GM23338 (cell line): ENCODE data around the gene MRPS11. TPM values are rescaled to one million over a fixed set of nuclear protein-coding genes. Genes with fewer than 3 reads are reported as not detected.

Source experiments
- ATAC-seq: fragments of 200-7000 bp; cut with Tn5 transposase; 3 replicates; pipeline ENCODE4 v1.9.1; 2020
- DNase-seq: peaks from one replicate; pipeline ENCODE4 v3.0.0-alpha.2; 2015; ENCODE audit warnings: low spot score
- H2AFZ ChIP-seq: fragments of 200-600 bp; sonication (generic); 2 replicates; pipeline ENCODE4 v1.8.0; 2016; ENCODE audit warnings: antibody characterized with exemption, mild to moderate bottlenecking, moderate library complexity
- H3F3A ChIP-seq: fragments of 200-600 bp; sonication (generic); replicated peaks from 2 replicates; pipeline ENCODE4 v1.8.0; 2017; ENCODE audit warnings: antibody characterized with exemption, mixed run types, low read depth
- H3K27ac ChIP-seq: fragments of 200-600 bp; sonication (generic); 2 replicates; pipeline ENCODE4 v1.6.1; 2016; ENCODE audit warnings: low read depth
- H3K27me3 ChIP-seq: fragments of 200-600 bp; sonication (generic); 2 replicates; pipeline ENCODE4 v1.8.0; 2016; ENCODE audit warnings: mild to moderate bottlenecking, mixed run types, moderate library complexity; ENCODE audit not compliant: insufficient read depth
- H3K36me3 ChIP-seq: fragments of 200-600 bp; sonication (generic); 2 replicates; pipeline ENCODE4 v1.8.0; 2016; ENCODE audit warnings: mild to moderate bottlenecking; ENCODE audit not compliant: insufficient read depth
- H3K4me1 ChIP-seq: fragments of 200-600 bp; sonication (generic); 2 replicates; pipeline ENCODE4 v1.8.0; 2016; ENCODE audit warnings: mild to moderate bottlenecking, moderate library complexity; ENCODE audit not compliant: insufficient read depth
- H3K4me2 ChIP-seq: fragments of 200-600 bp; sonication (generic); 2 replicates; pipeline ENCODE4 v1.7.1; 2017; ENCODE audit warnings: mixed run types
- H3K4me3 ChIP-seq: fragments of 200-600 bp; sonication (generic); 2 replicates; pipeline ENCODE4 v1.6.1; 2016; ENCODE audit warnings: mixed run types
- H3K79me2 ChIP-seq: fragments of 200-600 bp; sonication (generic); replicated peaks from 2 replicates; pipeline ENCODE4 v1.8.0; 2017; ENCODE audit warnings: mild to moderate bottlenecking; ENCODE audit not compliant: insufficient read depth
- H3K9me2 ChIP-seq: fragments of 200-600 bp; sonication (generic); 2 replicates; pipeline ENCODE4 v1.8.0; 2017; ENCODE audit not compliant: insufficient read depth
- H4K20me1 ChIP-seq: fragments of 200-600 bp; sonication (generic); replicated peaks from 2 replicates; pipeline ENCODE4 v1.8.0; 2017; ENCODE audit warnings: mild to moderate bottlenecking; ENCODE audit not compliant: insufficient read depth
- H3K27ac Mint-ChIP-seq: 2 replicates; pipeline ENCODE4 v1.8.0; 2020; ENCODE audit warnings: inconsistent platforms, mild to moderate bottlenecking, moderate library complexity, mixed read lengths
- H3K27me3 Mint-ChIP-seq: 3 replicates; pipeline ENCODE4 v1.8.0; 2022; ENCODE audit warnings: low read depth, mild to moderate bottlenecking, moderate library complexity, mixed read lengths, inconsistent platforms; ENCODE audit not compliant: insufficient read depth, poor library complexity
- H3K36me3 Mint-ChIP-seq: 3 replicates; pipeline ENCODE4 v1.8.0; 2021; ENCODE audit warnings: low read depth, mild to moderate bottlenecking, inconsistent platforms, moderate library complexity, mixed read lengths
- H3K4me1 Mint-ChIP-seq: 3 replicates; pipeline ENCODE4 v1.8.0; 2020; ENCODE audit warnings: mild to moderate bottlenecking, inconsistent platforms, mixed read lengths
- H3K4me3 Mint-ChIP-seq: 3 replicates; pipeline ENCODE4 v1.8.0; 2021; ENCODE audit warnings: moderate library complexity, mild to moderate bottlenecking, inconsistent platforms, mixed read lengths
- H3K9me3 Mint-ChIP-seq: 3 replicates; pipeline ENCODE4 v1.8.0; 2020; ENCODE audit warnings: moderate library complexity, mild to moderate bottlenecking, inconsistent platforms, mixed read lengths
- CREB1 ChIP-seq: fragments of 250-450 bp; sonication (Bioruptor Pico); IDR thresholded peaks from 2 replicates; pipeline ENCODE4 v1.5.0; 2020; ENCODE audit warnings: low read depth, mild to moderate bottlenecking, moderate library complexity
- CTCF ChIP-seq, 2 experiments: fragments of 200-600 bp in 1 of 2; sonication (generic) in 1 of 2; conservative IDR thresholded peaks; 2 replicates each; pipeline versions ENCODE4 v1.5.1 to v1.6.1; 2016 to 2017; ENCODE audit warnings: antibody characterized with exemption in 2 of 2, low read depth in 2 of 2, mild to moderate bottlenecking in 2 of 2, moderate library complexity in 1 of 2
- ETS1 ChIP-seq: IDR thresholded peaks from 2 replicates; pipeline ENCODE4 v1.6.1; 2016; ENCODE audit warnings: antibody characterized with exemption
- EZH2 ChIP-seq: fragments of 200-600 bp; sonication (generic); IDR thresholded peaks from one replicate; pipeline ENCODE4 v1.8.0; 2017; ENCODE audit warnings: antibody characterized with exemption, mild to moderate bottlenecking, low read depth; ENCODE audit not compliant: unreplicated experiment
- EZH2phosphoT487 ChIP-seq: fragments of 200-600 bp; sonication (generic); IDR thresholded peaks from one replicate; pipeline ENCODE4 v1.8.1; 2018; ENCODE audit warnings: antibody characterized with exemption; ENCODE audit not compliant: unreplicated experiment
- JUNB ChIP-seq: IDR thresholded peaks from one replicate; pipeline ENCODE4 v1.6.1; 2016; ENCODE audit warnings: antibody characterized with exemption; ENCODE audit not compliant: unreplicated experiment
- NANOG ChIP-seq: IDR thresholded peaks from 2 replicates; pipeline ENCODE4 v1.6.1; 2016; ENCODE audit warnings: antibody characterized with exemption, borderline replicate concordance
- POLR2AphosphoS5 ChIP-seq: IDR thresholded peaks from 2 replicates; pipeline ENCODE4 v1.6.1; 2016; ENCODE audit warnings: antibody characterized with exemption, low read depth
- STAT1 ChIP-seq: IDR thresholded peaks from one replicate; pipeline ENCODE4 v1.6.1; 2016; ENCODE audit warnings: antibody characterized with exemption; ENCODE audit not compliant: unreplicated experiment
- ZNF114 ChIP-seq: fragments of 250-450 bp; sonication (Bioruptor Pico); IDR thresholded peaks from 2 replicates; pipeline ENCODE4 v1.5.0; 2020; ENCODE audit warnings: mild to moderate bottlenecking, moderate library complexity
- ZNF331 ChIP-seq: fragments of 250-450 bp; sonication (Bioruptor Pico); IDR thresholded peaks from 2 replicates; pipeline ENCODE4 v1.5.0; 2020; ENCODE audit warnings: low read depth, mild to moderate bottlenecking, moderate library complexity
- polyA plus RNA-seq: library from polyadenylated mRNA; unstranded; fragments of >200 nt; fragmentation: Nextera tagmentation; extraction: Ambion mirVana; gene quantifications from 2 replicates; pipeline ENCODE4 v1.2.1, GENCODE V29; 2016
- total RNA-seq: library from RNA; depleted of rRNA; stranded (reverse); fragments of >200 nt; shearing (Covaris generic); gene quantifications from 2 replicates; pipeline ENCODE4 v1.2.3, GENCODE V29; 2014
- TF ChIP-seq, protein P1 (sequence below): fragments of 250-450 bp; sonication (Bioruptor Pico); IDR thresholded peaks from 2 replicates; pipeline ENCODE4 v1.5.0; 2020; ENCODE audit warnings: mild to moderate bottlenecking, moderate library complexity

Gene MRPS11
- total and polyA plus RNA-seq, 2 experiments from 2014 or later: 35.8 to 57.9 TPM

DNA sequence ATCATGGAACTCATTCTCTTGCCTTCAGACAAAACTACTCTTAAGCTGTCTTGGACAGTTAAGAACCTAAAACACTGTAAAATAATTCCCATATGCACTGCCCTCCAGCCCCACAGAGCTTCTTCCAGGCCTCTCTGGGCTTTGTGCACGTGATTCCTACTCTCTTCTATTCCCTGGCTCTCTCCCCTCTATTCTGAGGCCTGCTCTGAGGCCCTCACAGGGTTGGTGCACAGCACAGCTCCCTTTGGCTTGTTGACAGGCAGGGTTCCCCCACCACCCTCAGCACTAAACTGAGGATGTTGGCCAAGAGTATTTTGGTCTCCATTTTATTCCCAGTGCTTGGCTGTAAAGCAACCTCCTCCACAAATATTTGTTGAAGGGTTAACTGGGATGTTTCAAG lies 13.9 kb upstream of the MRPS11 start:
- ATAC-seq: no peak
- no peak overlapping the region for H3K27ac Mint-ChIP-seq
- peaks cover 7% of the 10 kb centered on the region; the same call in 1 of the 2 replicates for H3K4me1 ChIP-seq

DNA sequence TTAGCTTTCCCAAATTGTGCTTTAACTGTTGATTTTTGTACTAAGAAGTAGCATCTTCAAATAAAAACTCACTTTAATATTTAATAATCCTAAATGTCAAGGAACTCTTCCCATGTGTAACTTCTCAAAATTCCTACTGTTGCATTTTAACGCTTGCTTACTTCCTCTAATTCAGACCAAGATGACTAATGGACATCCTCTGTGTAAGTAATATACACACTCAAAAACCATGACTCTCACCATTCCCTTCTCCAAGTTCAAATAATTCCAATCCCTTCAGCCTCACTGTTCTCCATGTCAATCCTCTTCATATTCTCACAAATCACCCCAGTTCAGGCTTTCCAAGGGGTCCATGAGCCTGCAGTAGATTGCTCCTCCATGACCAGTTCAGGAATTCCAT lies 13.3 kb upstream of the MRPS11 start:
- H3K27me3 ChIP-seq: peaks cover 7% of the 10 kb centered on the region
- TF ChIP-seq EZH2 (no peak), NANOG (no peak), ZNF114 (CRISPR knock-in tag) (no peak), ETS1 (no peak), JUNB (no peak), CREB1 (CRISPR knock-in tag) (no peak), ZNF331 (CRISPR knock-in tag) (no peak), POLR2AphosphoS5 (no peak), STAT1 (no peak), EZH2phosphoT487 (no peak), CTCF (conservative IDR thresholded peaks at IDR 0.05; ENCODE audit: low read depth in 2 of 2) (no peak)
- TF ChIP-seq, protein P1, sequence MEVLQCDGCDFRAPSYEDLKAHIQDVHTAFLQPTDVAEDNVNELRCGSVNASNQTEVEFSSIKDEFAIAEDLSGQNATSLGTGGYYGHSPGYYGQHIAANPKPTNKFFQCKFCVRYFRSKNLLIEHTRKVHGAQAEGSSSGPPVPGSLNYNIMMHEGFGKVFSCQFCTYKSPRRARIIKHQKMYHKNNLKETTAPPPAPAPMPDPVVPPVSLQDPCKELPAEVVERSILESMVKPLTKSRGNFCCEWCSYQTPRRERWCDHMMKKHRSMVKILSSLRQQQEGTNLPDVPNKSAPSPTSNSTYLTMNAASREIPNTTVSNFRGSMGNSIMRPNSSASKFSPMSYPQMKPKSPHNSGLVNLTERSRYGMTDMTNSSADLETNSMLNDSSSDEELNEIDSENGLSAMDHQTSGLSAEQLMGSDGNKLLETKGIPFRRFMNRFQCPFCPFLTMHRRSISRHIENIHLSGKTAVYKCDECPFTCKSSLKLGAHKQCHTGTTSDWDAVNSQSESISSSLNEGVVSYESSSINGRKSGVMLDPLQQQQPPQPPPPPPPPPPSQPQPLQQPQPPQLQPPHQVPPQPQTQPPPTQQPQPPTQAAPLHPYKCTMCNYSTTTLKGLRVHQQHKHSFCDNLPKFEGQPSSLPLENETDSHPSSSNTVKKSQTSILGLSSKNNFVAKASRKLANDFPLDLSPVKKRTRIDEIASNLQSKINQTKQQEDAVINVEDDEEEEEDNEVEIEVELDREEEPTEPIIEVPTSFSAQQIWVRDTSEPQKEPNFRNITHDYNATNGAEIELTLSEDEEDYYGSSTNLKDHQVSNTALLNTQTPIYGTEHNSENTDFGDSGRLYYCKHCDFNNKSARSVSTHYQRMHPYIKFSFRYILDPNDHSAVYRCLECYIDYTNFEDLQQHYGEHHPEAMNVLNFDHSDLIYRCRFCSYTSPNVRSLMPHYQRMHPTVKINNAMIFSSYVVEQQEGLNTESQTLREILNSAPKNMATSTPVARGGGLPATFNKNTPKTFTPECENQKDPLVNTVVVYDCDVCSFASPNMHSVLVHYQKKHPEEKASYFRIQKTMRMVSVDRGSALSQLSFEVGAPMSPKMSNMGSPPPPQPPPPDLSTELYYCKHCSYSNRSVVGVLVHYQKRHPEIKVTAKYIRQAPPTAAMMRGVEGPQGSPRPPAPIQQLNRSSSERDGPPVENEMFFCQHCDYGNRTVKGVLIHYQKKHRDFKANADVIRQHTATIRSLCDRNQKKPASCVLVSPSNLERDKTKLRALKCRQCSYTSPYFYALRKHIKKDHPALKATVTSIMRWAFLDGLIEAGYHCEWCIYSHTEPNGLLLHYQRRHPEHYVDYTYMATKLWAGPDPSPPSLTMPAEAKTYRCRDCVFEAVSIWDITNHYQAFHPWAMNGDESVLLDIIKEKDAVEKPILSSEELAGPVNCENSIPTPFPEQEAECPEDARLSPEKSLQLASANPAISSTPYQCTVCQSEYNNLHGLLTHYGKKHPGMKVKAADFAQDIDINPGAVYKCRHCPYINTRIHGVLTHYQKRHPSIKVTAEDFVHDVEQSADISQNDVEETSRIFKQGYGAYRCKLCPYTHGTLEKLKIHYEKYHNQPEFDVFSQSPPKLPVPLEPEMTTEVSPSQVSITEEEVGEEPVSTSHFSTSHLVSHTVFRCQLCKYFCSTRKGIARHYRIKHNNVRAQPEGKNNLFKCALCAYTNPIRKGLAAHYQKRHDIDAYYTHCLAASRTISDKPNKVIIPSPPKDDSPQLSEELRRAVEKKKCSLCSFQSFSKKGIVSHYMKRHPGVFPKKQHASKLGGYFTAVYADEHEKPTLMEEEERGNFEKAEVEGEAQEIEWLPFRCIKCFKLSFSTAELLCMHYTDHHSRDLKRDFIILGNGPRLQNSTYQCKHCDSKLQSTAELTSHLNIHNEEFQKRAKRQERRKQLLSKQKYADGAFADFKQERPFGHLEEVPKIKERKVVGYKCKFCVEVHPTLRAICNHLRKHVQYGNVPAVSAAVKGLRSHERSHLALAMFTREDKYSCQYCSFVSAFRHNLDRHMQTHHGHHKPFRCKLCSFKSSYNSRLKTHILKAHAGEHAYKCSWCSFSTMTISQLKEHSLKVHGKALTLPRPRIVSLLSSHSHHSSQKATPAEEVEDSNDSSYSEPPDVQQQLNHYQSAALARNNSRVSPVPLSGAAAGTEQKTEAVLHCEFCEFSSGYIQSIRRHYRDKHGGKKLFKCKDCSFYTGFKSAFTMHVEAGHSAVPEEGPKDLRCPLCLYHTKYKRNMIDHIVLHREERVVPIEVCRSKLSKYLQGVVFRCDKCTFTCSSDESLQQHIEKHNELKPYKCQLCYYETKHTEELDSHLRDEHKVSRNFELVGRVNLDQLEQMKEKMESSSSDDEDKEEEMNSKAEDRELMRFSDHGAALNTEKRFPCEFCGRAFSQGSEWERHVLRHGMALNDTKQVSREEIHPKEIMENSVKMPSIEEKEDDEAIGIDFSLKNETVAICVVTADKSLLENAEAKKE (CRISPR knock-in tag): no peak
- H3K36me3 ChIP-seq: peaks cover 4% of the 10 kb centered on the region; the same call in 1 of the 2 replicates
- H3K27me3 Mint-ChIP-seq: peaks cover 4% of the 10 kb centered on the region
- H3K79me2 ChIP-seq: no peaks in the 10 kb centered on the region; the same call in 1 of the 2 replicates
- no peak overlapping the region for H3K4me2 ChIP-seq
- peaks cover 7% of the 10 kb centered on the region for H3K4me1 Mint-ChIP-seq
- no peak overlapping the region for H3K4me3 Mint-ChIP-seq
- H3K27ac Mint-ChIP-seq: no peak overlapping the region
- H4K20me1 ChIP-seq: no peaks in the 10 kb centered on the region
- H3K9me2 ChIP-seq: no peaks in the 10 kb centered on the region
- peaks cover 7% of the 10 kb centered on the region; the same call in 1 of the 2 replicates for H3K4me1 ChIP-seq
- H3K9me3 Mint-ChIP-seq: no peaks in the 10 kb centered on the region
- H3K4me3 ChIP-seq: no peak overlapping the region
- ATAC-seq: no peak
- H3F3A ChIP-seq: no peaks in the 10 kb centered on the region
- H3K36me3 Mint-ChIP-seq: peaks cover 6% of the 10 kb centered on the region; the same call in 2 of the 3 replicates
- H2AFZ ChIP-seq: no peak overlapping the region
- DNase-seq: no peak
- H3K27ac ChIP-seq: no peak overlapping the region

More for the DNA sequence above, 13.9 kb upstream of the MRPS11 start:
- TF ChIP-seq STAT1 (no peak), CREB1 (CRISPR knock-in tag) (no peak), JUNB (no peak), ZNF114 (CRISPR knock-in tag) (no peak), EZH2 (no peak)
- 0 out of 2 replicates have a peak, but pooled peaks cover under 1% of the 10 kb centered on the region for H3K36me3 ChIP-seq
- H3F3A ChIP-seq: no peaks in the 10 kb centered on the region
- Mint-ChIP-seq H3K27me3 (peaks cover 4% of the 10 kb centered on the region), H3K36me3 (peaks cover under 1% of the 10 kb centered on the region; the same call in 2 of the 3 replicates), H3K9me3 (no peaks in the 10 kb centered on the region), H3K4me3 (no peak overlapping the region), H3K4me1 (peaks cover 7% of the 10 kb centered on the region)
- no peak overlapping the region for H3K27ac ChIP-seq
- H3K4me3 ChIP-seq: no peak overlapping the region
- H3K27me3 ChIP-seq: peaks cover 7% of the 10 kb centered on the region
- DNase-seq: no peak
- H2AFZ ChIP-seq: no peak overlapping the region
- H3K79me2 ChIP-seq: no peaks in the 10 kb centered on the region
- no peak overlapping the region for H3K4me2 ChIP-seq
- H3K9me2 ChIP-seq: no peaks in the 10 kb centered on the region
- no peaks in the 10 kb centered on the region for H4K20me1 ChIP-seq
